Natural killer cell treated with Interleukin-12 subunit alpha and Interleukin-12 subunit beta and Interleukin-15 and Interleukin-18, amount 100 ng/mL, for 72 hours (primary cell): ENCODE measurements around the gene ZBTB33. TPM values are rescaled to one million over a fixed set of nuclear protein-coding genes. Genes with fewer than 3 reads are reported as not detected.

Experiments used
- ATAC-seq, 2 donors: fragments of 150-1000 bp; cut with Tn5 transposase in 1 of 2; sonication (Bioruptor Pico), chemical (Tn5 transposase) in 1 of 2; 2 replicates each; pipeline ENCODE4 v1.10.0; 2021
- DNase-seq: peaks from one replicate; pipeline ENCODE4 v3.0.0; 2022; ENCODE audit warnings: low spot score
- H3K27ac Mint-ChIP-seq, 2 donors: 1 replicate in 1 of 2; 2 replicates in 1 of 2; pipeline ENCODE4 v1.8.0; 2022; ENCODE audit warnings: mixed read lengths in 2 of 2, mild to moderate bottlenecking in 1 of 2, moderate library complexity in 1 of 2
- H3K27me3 Mint-ChIP-seq, 2 donors: 1 replicate in 1 of 2; 2 replicates in 1 of 2; pipeline ENCODE4 v1.8.0; 2022; ENCODE audit warnings: mixed read lengths in 2 of 2
- H3K36me3 Mint-ChIP-seq: one replicate; pipeline ENCODE4 v1.8.0; 2022; ENCODE audit warnings: mixed read lengths
- H3K4me1 Mint-ChIP-seq, 2 donors: 1 replicate in 1 of 2; 2 replicates in 1 of 2; pipeline ENCODE4 v1.8.0; 2022; ENCODE audit warnings: low read depth in 2 of 2, mixed read lengths in 2 of 2, mild to moderate bottlenecking in 1 of 2
- H3K4me3 Mint-ChIP-seq: one replicate; pipeline ENCODE4 v1.8.0; 2022; ENCODE audit warnings: mixed read lengths
- H3K9me3 Mint-ChIP-seq: 2 replicates; pipeline ENCODE4 v1.8.0; 2022; ENCODE audit warnings: mixed read lengths
- total RNA-seq, 2 donors: library from RNA; stranded (reverse); gene quantifications; one replicate each; pipeline ENCODE4 v1.2.3, GENCODE V29; 2022

Gene ZBTB33
- total RNA-seq, 2 donors from 2014 or later, result 11.2 to 18.1 TPM

DNA sequence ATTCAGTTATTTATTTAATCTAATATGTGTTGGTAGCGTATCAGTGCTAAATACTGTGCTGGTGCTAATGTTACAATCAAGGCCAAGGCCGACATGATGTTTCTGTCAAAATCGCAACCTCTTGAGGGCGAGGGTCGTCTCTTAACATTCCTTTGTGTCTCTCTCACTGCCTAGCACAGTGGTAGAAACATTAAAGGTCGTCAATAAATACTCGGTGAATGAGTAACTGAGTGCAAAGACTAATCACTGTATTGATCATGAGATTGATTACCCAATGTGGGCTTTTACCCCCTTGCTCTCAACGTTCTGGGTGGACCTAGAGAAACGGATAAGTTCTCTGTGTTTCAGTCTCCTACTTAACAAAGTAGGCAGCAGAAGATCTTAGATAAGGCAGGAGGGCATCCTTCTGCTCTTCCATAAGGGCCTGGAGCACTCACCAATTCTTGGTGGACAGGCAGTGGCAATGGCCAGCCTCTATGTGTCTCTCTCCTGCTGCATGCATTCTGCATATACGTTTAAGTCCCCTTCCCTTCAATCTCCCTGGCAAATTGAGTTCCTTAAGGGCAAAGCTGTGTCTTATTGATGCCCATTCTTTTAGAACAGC is 30.5 kb downstream of the ZBTB33 start:
- peaks cover 5 to 9% of the 10 kb centered on the region in 2 donors for H3K4me1 Mint-ChIP-seq
- H3K27ac Mint-ChIP-seq, result no peak overlapping the region
- no peaks in the 10 kb centered on the region for H3K36me3 Mint-ChIP-seq
- DNase-seq (no peak), ATAC-seq (no peak)
- peaks cover 0 to 23% of the 10 kb centered on the region in 2 donors for H3K27me3 Mint-ChIP-seq
- no peak overlapping the region for H3K4me3 Mint-ChIP-seq
- H3K9me3 Mint-ChIP-seq, result no peaks in the 10 kb centered on the region

- Mint-ChIP-seq H3K4me3 (no peak overlapping the region), H3K27ac (no peak overlapping the region), H3K4me1 (peaks cover 5 to 10% of the 10 kb centered on the region in 2 donors), H3K27me3 (peaks cover 0 to 23% of the 10 kb centered on the region in 2 donors), H3K36me3 (no peaks in the 10 kb centered on the region), H3K9me3 (no peaks in the 10 kb centered on the region)
- ATAC-seq, result no peak
- DNase-seq, result no peak
Observed at GRCh38 chrX:120281761-120282160, 31.1 kb downstream of the ZBTB33 start.

DNA sequence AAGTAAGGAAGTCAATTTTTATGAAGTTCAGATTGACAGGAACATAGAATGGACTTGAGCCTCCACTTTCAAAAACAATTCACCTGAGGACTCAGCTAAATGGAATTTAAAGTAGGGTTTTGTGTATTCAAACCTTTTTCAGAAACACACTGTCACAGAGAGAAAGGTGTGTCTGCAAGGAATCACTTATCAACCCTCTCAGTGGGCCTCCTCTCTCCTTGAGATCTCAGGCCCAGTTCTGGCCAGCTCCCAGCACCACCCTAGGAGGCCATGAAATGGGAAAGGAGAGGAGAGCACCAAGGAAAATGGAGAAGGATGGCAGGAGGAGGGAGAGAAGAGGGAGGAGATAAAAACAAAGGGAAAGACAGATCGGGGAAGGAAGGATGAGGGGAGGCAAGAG is 32.1 kb downstream of the ZBTB33 start:
- H3K27me3 Mint-ChIP-seq, result peaks cover 0 to 23% of the 10 kb centered on the region in 2 donors
- H3K4me3 Mint-ChIP-seq, result no peak overlapping the region
- no peaks in the 10 kb centered on the region for H3K9me3 Mint-ChIP-seq
- DNase-seq (no peak), ATAC-seq (no peak)
- H3K4me1 Mint-ChIP-seq, result peaks cover 5 to 16% of the 10 kb centered on the region in 2 donors
- no peak overlapping the region for H3K27ac Mint-ChIP-seq
- H3K36me3 Mint-ChIP-seq, result no peaks in the 10 kb centered on the region

- H3K27me3 Mint-ChIP-seq, result peaks cover 0 to 18% of the 10 kb centered on the region in 2 donors
- ATAC-seq, result peak in 1 of 2 donors; percentile 34
- H3K27ac Mint-ChIP-seq, result peak overlapping the region in 1 of 2 donors; percentile 53
- no peak for DNase-seq
- H3K4me1 Mint-ChIP-seq, result peaks cover 5 to 16% of the 10 kb centered on the region in 2 donors
- H3K4me3 Mint-ChIP-seq, result no peak overlapping the region
- H3K9me3 Mint-ChIP-seq, result no peaks in the 10 kb centered on the region
- H3K36me3 Mint-ChIP-seq, result no peaks in the 10 kb centered on the region
Observed at GRCh38 chrX:120286733-120287512, 36.3 kb downstream of the ZBTB33 start.

- H3K36me3 Mint-ChIP-seq, result no peaks in the 10 kb centered on the region
- ATAC-seq, result peak in 1 of 2 donors; percentile 11
- peaks cover 5 to 16% of the 10 kb centered on the region in 2 donors for H3K4me1 Mint-ChIP-seq
- H3K27ac Mint-ChIP-seq, result peak overlapping the region in 1 of 2 donors; percentile 53
- no peaks in the 10 kb centered on the region for H3K9me3 Mint-ChIP-seq
- DNase-seq, result no peak
- peaks cover 0 to 18% of the 10 kb centered on the region in 2 donors for H3K27me3 Mint-ChIP-seq
- H3K4me3 Mint-ChIP-seq, result no peak overlapping the region
Observed at GRCh38 chrX:120287513-120288112, 37.0 kb downstream of the ZBTB33 start.

DNA sequence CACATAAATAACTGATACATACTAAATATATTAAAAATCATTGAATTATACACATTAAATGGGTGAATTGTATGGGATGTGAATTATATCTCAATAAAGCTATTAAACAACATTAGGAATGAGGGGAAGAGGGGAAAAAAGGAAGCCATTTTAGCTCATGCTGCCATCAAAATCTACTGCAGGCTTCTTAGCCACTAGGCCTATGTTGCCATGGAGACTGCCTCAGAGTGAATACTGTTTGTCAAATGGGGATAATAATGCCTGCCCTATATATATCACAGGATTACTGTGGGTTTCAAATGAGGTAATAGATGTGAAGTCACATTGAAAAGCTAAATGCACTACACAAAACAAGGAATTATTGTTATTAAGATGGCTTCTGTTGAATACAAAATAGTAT is 39.5 kb downstream of the ZBTB33 start:
- no peak for ATAC-seq
- H3K9me3 Mint-ChIP-seq, result no peaks in the 10 kb centered on the region

DNA sequence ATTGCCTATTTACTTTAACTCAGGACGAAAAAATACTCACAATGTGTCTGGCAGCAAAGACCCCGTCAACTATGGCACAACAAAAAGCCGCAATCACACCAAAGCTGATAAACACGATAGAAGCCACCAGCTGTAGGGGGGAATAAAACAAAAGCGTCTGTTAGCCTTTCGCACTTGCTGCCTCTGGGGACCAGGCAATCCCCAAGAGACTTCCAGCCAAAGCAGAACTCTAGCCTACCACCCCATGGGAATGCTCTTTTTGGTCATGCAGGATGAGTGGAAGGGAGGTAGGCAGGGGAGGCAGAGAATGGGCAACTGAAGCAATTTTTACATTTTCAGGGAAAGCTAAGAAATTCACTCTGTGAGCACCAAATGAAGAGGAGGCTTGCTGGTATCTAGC is 40.6 kb downstream of the ZBTB33 start:
- Mint-ChIP-seq H3K36me3 (no peaks in the 10 kb centered on the region), H3K27me3 (no peaks in the 10 kb centered on the region), H3K9me3 (no peaks in the 10 kb centered on the region), H3K4me1 (peaks cover 5 to 12% of the 10 kb centered on the region in 2 donors), H3K27ac (no peak overlapping the region), H3K4me3 (no peak overlapping the region)
- no peak for DNase-seq
- no peak for ATAC-seq

More for the DNA sequence above, 39.5 kb downstream of the ZBTB33 start:
- no peaks in the 10 kb centered on the region for H3K36me3 Mint-ChIP-seq
- H3K4me1 Mint-ChIP-seq, result peaks cover 4 to 12% of the 10 kb centered on the region in 2 donors
- H3K27ac Mint-ChIP-seq, result no peak overlapping the region
- H3K4me3 Mint-ChIP-seq, result no peak overlapping the region
- peaks cover 0 to 4% of the 10 kb centered on the region in 2 donors for H3K27me3 Mint-ChIP-seq
- no peak for DNase-seq

DNA sequence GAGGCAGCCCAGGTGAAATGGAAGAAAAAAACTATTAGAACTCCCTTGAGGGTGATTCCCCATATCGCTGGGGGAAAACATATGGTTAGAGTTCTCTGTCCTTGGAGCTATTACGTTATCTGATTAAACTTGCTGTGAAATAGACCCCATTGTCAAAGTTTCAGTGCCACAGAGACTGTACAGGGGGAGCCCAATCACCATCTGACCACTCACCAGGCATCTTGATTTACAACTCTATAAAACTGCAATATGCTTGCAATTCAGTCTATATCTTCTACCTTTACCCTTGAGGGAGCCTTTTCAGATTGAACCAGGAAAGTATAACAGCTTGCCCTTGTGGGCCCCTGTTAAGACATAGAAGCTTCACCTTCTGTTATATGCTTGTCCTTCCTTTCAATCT is 42.4 kb downstream of the ZBTB33 start:
- DNase-seq, result no peak
- Mint-ChIP-seq H3K27me3 (no peaks in the 10 kb centered on the region), H3K27ac (no peak overlapping the region), H3K36me3 (no peaks in the 10 kb centered on the region), H3K4me3 (no peak overlapping the region), H3K9me3 (no peaks in the 10 kb centered on the region), H3K4me1 (peaks cover 5% of the 10 kb centered on the region in 2 donors)
- ATAC-seq, result no peak

- H3K4me3 Mint-ChIP-seq, result no peak overlapping the region
- H3K4me1 Mint-ChIP-seq, result peaks cover 5% of the 10 kb centered on the region in 2 donors
- H3K9me3 Mint-ChIP-seq, result no peaks in the 10 kb centered on the region
- H3K27me3 Mint-ChIP-seq, result no peaks in the 10 kb centered on the region
- ATAC-seq, result no peak
- H3K27ac Mint-ChIP-seq, result no peak overlapping the region
- no peak for DNase-seq
- no peaks in the 10 kb centered on the region for H3K36me3 Mint-ChIP-seq
Observed at GRCh38 chrX:120294651-120295050, 44.0 kb downstream of the ZBTB33 start.

DNA sequence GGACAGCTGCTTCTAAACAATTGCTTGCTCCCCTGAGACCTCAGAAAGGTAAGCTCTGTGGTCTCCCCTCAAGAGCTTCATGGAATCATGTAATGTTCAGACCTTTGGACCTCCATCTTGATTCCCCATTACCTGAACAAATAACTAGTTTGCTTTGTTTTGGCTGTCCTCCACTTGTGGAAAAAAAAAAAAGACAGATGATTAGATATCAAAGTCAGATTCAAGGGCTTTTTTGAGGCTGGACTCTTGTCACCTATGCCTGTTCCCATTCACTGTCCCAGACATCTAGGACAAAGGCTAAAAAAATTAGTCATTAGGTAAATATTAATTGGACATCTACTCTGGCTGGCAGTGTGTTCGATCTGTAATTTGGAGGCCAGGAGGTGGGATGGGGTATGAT is 47.3 kb downstream of the ZBTB33 start:
- no peak for DNase-seq
- Mint-ChIP-seq H3K36me3 (no peaks in the 10 kb centered on the region), H3K4me1 (peaks cover 19 to 20% of the 10 kb centered on the region in 2 donors), H3K27ac (no peak overlapping the region), H3K4me3 (no peak overlapping the region), H3K9me3 (no peaks in the 10 kb centered on the region), H3K27me3 (no peaks in the 10 kb centered on the region)
- no peak for ATAC-seq

DNA sequence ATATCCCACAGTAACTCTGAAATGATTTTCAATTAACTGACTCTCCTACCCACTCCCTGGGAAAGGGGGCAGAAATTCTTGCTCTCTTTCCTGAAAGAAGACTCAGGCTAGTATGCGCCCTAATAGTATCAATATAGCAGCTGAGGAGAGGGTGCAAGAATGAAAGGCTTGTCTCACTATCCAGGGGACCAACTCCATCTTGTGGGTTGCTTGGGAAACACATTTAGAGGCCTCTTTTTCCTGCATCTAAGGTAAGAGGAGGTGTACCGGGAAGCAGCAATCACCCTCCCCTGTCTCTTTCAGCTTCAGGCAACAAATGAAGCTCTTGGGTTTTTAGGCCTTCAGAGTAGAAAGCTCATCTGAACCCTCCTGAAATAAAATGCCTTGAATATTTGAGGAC is 49.3 kb downstream of the ZBTB33 start:
- Mint-ChIP-seq H3K27me3 (no peaks in the 10 kb centered on the region), H3K27ac (no peak overlapping the region), H3K9me3 (no peaks in the 10 kb centered on the region), H3K4me1 (peaks cover 19 to 21% of the 10 kb centered on the region in 2 donors), H3K4me3 (no peak overlapping the region), H3K36me3 (no peaks in the 10 kb centered on the region)
- no peak for DNase-seq
- no peak for ATAC-seq

GRCh38 chrX:120301497-120301896 is 50.9 kb downstream of the ZBTB33 start:
- no peaks in the 10 kb centered on the region for H3K36me3 Mint-ChIP-seq
- no peak for ATAC-seq
- H3K4me3 Mint-ChIP-seq, result no peak overlapping the region
- H3K9me3 Mint-ChIP-seq, result no peaks in the 10 kb centered on the region
- no peak overlapping the region for H3K27ac Mint-ChIP-seq
- H3K27me3 Mint-ChIP-seq, result no peaks in the 10 kb centered on the region
- DNase-seq, result no peak
- peaks cover 24 to 26% of the 10 kb centered on the region in 2 donors for H3K4me1 Mint-ChIP-seq

- DNase-seq (no peak), ATAC-seq (no peak)
- H3K4me3 Mint-ChIP-seq, result peak overlapping the region; percentile 64
- H3K27ac Mint-ChIP-seq, result peak overlapping the region; percentile 1 to 7
- no peaks in the 10 kb centered on the region for H3K9me3 Mint-ChIP-seq
- H3K36me3 Mint-ChIP-seq, result no peaks in the 10 kb centered on the region
- peaks cover 0 to 1% of the 10 kb centered on the region in 2 donors for H3K27me3 Mint-ChIP-seq
- H3K4me1 Mint-ChIP-seq, result peaks cover 29% of the 10 kb centered on the region in 2 donors
Observed at GRCh38 chrX:120301960-120302359, 51.3 kb downstream of the ZBTB33 start.

DNA sequence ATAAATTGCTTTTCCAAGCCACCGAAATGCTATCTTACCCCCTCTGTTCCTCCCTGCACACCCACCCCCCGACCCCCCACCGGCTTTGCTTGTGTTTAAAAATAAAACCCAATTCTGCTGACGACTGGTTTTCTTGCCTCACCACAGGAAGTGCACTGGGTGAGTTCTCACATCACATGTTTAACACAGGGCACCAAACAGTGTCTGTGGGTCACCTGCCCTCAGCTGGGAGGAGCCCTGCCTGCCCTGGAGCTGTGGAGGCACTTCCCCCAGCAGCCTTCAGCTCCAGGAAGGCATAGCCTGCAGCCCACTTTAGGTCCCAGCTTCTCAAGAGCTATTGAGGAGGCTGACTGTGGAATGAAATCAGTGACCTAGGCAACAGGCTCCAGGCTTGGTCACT is 51.8 kb downstream of the ZBTB33 start:
- peaks cover 32 to 33% of the 10 kb centered on the region in 2 donors for H3K4me1 Mint-ChIP-seq
- no peaks in the 10 kb centered on the region for H3K9me3 Mint-ChIP-seq
- H3K27ac Mint-ChIP-seq, result peak overlapping the region; percentile 1 to 7
- DNase-seq, result peak; percentile 70
- no peaks in the 10 kb centered on the region for H3K36me3 Mint-ChIP-seq
- ATAC-seq, result peak; percentile 85 to 93
- peaks cover 0 to 3% of the 10 kb centered on the region in 2 donors for H3K27me3 Mint-ChIP-seq
- H3K4me3 Mint-ChIP-seq, result peak overlapping the region; percentile 64
